PFSK-1 (cell line): ENCODE measurements around the gene CTDSPL2.

Experiments
- FOXP2 ChIP-seq: optimal IDR thresholded peaks from 2 replicates; pipeline ENCODE3; 2011; ENCODE audit warnings: borderline replicate concordance, control low read depth, inconsistent platforms; ENCODE audit not compliant: insufficient read depth; ENCODE audit errors: extremely low read length, extremely low read depth
- POLR2AphosphoS5 ChIP-seq: IDR thresholded peaks from 2 replicates; pipeline ENCODE4 v1.6.1; 2012; ENCODE audit warnings: low read depth, mild to moderate bottlenecking, control low read depth, low read length, moderate library complexity
- SIN3A ChIP-seq: IDR thresholded peaks from 2 replicates; pipeline ENCODE4 v1.6.1; 2012; ENCODE audit warnings: mild to moderate bottlenecking, low read length, moderate library complexity, borderline replicate concordance; ENCODE audit not compliant: insufficient read depth
- TAF1 ChIP-seq: IDR thresholded peaks from 2 replicates; pipeline ENCODE4 v1.6.1; 2012; ENCODE audit warnings: low read length, control low read depth, borderline replicate concordance; ENCODE audit not compliant: insufficient read depth
- TF ChIP-seq, protein P1 (sequence below), 2 experiments: IDR thresholded peaks; 2 replicates each; pipeline versions ENCODE4 v1.6.1 to v1.8.0; 2011 to 2012; ENCODE audit warnings: low read depth in 2 of 2, low read length in 2 of 2, control low read depth in 1 of 2, inconsistent platforms in 1 of 2, mild to moderate bottlenecking in 1 of 2, moderate library complexity in 1 of 2; ENCODE audit not compliant: insufficient read depth in 1 of 2

CTDSPL2 gene

DNA sequence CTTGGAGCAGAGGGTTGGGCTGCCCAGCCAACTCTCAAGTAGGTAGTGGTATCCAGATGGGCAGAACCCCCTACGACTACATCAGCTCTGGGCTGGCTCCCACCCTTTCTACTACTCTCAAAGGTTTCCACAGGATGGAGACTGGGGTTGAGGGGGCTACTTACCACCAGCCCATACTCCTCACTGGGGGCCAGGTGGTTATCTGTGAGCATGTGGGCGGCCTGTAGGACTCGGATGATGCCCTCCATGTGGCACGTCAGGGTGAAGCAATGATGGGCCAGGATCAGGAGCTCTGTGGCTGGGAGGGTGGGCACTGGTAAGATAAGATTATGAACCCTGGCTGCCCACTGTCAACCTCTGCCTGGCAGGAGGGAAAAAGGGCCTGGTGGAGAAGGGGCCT, 142.9 kb downstream of the CTDSPL2 start:
- TF ChIP-seq, protein P1, sequence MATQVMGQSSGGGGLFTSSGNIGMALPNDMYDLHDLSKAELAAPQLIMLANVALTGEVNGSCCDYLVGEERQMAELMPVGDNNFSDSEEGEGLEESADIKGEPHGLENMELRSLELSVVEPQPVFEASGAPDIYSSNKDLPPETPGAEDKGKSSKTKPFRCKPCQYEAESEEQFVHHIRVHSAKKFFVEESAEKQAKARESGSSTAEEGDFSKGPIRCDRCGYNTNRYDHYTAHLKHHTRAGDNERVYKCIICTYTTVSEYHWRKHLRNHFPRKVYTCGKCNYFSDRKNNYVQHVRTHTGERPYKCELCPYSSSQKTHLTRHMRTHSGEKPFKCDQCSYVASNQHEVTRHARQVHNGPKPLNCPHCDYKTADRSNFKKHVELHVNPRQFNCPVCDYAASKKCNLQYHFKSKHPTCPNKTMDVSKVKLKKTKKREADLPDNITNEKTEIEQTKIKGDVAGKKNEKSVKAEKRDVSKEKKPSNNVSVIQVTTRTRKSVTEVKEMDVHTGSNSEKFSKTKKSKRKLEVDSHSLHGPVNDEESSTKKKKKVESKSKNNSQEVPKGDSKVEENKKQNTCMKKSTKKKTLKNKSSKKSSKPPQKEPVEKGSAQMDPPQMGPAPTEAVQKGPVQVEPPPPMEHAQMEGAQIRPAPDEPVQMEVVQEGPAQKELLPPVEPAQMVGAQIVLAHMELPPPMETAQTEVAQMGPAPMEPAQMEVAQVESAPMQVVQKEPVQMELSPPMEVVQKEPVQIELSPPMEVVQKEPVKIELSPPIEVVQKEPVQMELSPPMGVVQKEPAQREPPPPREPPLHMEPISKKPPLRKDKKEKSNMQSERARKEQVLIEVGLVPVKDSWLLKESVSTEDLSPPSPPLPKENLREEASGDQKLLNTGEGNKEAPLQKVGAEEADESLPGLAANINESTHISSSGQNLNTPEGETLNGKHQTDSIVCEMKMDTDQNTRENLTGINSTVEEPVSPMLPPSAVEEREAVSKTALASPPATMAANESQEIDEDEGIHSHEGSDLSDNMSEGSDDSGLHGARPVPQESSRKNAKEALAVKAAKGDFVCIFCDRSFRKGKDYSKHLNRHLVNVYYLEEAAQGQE (IDR thresholded peaks at IDR 0.05; ENCODE audit: insufficient read depth in 1 of 2, low read depth in 2 of 2, low read length in 2 of 2): no peak
- TF ChIP-seq TAF1 (no peak), POLR2AphosphoS5 (no peak), SIN3A (no peak), FOXP2 (no peak)

DNA sequence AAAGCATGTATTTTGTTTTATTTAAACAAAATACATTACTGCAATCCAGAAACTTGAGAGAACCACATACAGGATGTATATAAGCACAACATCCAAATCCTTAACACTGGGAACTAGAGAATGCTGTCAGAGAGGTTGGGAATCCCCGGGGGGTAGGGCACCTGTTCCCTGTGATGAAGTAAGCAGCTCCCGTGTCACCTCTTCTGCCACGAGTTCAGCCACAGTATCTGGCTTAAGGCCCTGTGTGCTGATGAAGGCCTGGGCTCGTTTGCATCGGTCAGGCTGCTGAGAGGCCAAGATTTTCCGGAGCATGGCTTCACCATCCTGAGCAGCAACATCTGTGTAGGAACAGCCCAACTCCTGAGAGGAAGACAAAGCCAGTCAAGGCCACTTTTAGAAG, 146.0 kb downstream of the CTDSPL2 start:
- no peak for TF ChIP-seq POLR2AphosphoS5

DNA sequence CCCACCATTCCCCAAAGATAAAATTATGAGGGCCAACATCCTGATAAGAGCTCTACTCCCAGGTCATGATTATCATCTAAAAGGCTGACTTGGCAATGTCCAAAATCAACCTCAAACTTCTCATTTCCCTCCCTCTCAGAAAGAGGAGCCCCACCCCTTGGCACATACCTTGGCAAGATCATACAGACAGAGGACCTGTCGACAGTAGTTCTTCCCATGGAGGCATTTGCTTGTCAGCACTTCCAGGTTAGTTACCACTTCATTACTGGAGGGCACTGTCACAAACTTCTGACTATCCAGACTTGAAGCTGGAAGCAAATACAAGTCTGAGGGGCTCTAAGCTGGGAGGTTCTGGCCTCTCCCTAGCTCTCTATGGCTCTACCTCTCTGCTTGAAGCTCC, 147.3 kb downstream of the CTDSPL2 start:
- TF ChIP-seq POLR2AphosphoS5: no peak
- no peak for TF ChIP-seq FOXP2
- TF ChIP-seq TAF1: no peak
- no peak for TF ChIP-seq SIN3A
- TF ChIP-seq, protein P1 (IDR thresholded peaks at IDR 0.05; ENCODE audit: insufficient read depth in 1 of 2, low read depth in 2 of 2, low read length in 2 of 2): no peak
